GM12873 (cell line): ENCODE results near the gene ESYT3.

ENCODE experiments used
- TF ChIP-seq, protein P1 (sequence below): IDR thresholded peaks from 2 replicates; pipeline ENCODE4 v1.5.1; 2012; ENCODE audit warnings: low read depth, mild to moderate bottlenecking, moderate library complexity, low read length, control low read depth; ENCODE audit not compliant: insufficient read depth; ENCODE audit errors: missing control alignments

Gene ESYT3

GRCh38 chr3:138507524-138507923 lies 73.1 kb downstream of the ESYT3 start:
- TF ChIP-seq, protein P1, sequence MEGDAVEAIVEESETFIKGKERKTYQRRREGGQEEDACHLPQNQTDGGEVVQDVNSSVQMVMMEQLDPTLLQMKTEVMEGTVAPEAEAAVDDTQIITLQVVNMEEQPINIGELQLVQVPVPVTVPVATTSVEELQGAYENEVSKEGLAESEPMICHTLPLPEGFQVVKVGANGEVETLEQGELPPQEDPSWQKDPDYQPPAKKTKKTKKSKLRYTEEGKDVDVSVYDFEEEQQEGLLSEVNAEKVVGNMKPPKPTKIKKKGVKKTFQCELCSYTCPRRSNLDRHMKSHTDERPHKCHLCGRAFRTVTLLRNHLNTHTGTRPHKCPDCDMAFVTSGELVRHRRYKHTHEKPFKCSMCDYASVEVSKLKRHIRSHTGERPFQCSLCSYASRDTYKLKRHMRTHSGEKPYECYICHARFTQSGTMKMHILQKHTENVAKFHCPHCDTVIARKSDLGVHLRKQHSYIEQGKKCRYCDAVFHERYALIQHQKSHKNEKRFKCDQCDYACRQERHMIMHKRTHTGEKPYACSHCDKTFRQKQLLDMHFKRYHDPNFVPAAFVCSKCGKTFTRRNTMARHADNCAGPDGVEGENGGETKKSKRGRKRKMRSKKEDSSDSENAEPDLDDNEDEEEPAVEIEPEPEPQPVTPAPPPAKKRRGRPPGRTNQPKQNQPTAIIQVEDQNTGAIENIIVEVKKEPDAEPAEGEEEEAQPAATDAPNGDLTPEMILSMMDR, result no peak

DNA sequence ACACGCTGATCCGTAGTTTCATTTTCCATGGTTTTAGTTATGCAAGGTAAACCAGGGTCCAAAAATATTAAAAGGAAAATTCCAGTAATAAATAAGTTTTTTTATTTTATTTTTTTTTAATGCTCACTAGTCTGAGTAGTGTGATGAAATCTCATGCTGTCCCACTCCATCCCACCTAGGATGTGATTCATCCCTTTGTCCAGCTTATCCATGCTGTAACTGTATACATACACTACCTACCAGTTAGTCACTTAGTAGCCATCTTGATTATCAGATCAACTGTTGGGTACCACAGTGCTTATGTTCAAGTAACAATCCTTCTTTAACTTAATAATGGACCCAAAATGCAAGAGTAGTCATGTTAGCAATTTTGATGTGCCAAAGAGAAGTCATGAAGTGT lies 75.2 kb downstream of the ESYT3 start:
- TF ChIP-seq, protein P1, result no peak

GRCh38 chr3:138511945-138512344 lies 77.5 kb downstream of the ESYT3 start:
- TF ChIP-seq, protein P1, result no peak

DNA sequence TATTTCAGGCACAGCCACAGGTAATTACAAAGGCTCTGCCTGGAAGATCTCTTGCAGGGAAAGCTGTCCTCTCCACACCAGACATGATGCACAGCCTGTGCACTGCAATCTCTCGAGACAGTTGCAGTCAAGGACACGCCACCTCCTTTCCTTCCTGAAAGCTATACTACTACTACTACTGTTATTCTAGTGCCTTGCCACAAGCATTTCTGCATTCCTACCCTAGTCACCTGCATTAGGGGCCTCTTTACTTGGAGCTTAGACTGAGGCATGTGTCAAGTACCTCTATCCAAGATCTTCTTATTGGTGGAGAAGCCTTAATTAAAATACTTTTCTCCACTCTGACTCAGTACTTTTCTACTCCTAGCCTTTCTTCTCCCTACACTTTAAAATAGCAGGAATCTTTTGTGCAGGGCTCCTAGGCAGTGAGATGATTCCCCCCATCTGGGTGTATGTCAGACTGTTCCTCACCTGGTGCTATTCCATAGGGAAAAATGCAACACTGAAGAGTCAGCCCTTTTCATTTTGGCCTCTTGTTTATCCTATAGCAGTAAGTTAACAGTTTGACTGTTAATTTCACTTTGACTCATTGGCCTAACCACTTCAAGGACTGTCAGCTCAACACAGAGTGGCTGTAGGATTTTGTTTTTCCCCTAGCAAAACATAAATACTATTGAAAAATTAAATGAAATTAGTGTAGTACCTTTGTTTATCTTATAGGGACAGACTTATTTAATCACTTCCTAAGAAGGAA lies 78.9 kb downstream of the ESYT3 start:
- TF ChIP-seq, protein P1, result no peak
